HG03558 (cell line): Measurements from ENCODE around the gene RD3L.

Source experiments
- ATAC-seq: cut with Tn5 transposase; IDR thresholded peaks from one replicate; pipeline ENCODE4 v1.9.1; 2021; ENCODE audit warnings: moderate number of reproducible peaks; ENCODE audit not compliant: unreplicated experiment; ENCODE audit errors: extremely low read depth

Gene RD3L

GRCh38 chr14:103897075-103897947 is 45.0 kb downstream of the RD3L start:
- no peak for ATAC-seq

DNA sequence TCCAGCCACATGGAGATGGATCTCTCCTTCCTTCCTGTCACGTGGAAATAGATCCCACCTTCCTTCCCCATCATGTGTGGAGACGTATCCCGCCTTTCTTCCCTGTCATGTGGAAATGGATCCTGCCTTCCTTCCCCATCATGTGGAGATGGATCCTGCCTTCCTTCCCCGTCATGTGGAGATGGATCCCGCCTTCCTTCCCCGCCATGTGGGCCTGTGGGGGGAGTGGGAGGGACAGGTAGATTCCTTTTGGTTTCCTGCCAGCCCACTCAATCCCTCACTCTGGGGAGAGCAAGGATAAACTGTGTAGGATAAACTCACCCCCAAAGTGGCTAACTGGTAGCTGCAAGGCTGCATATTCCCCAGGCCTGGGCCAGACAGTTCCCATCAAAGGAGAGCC is 45.8 kb downstream of the RD3L start:
- no peak for ATAC-seq

DNA sequence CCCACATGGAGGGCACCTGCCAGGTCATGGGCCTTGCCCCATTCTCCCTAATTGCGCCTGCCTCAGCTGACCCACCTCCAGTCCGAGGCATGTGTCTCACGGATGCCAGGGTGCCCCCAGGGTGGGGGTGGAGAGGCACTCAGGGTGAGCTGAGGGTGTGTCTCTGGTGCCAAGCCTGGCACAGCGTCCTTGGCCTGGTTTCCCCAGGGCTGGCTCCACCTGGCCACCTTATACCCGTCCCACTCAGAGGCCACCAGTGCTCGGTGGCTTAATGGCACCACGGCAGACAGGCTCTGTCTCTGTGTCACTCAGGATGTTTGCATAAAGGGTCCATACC is 47.6 kb downstream of the RD3L start:
- no peak for ATAC-seq

DNA sequence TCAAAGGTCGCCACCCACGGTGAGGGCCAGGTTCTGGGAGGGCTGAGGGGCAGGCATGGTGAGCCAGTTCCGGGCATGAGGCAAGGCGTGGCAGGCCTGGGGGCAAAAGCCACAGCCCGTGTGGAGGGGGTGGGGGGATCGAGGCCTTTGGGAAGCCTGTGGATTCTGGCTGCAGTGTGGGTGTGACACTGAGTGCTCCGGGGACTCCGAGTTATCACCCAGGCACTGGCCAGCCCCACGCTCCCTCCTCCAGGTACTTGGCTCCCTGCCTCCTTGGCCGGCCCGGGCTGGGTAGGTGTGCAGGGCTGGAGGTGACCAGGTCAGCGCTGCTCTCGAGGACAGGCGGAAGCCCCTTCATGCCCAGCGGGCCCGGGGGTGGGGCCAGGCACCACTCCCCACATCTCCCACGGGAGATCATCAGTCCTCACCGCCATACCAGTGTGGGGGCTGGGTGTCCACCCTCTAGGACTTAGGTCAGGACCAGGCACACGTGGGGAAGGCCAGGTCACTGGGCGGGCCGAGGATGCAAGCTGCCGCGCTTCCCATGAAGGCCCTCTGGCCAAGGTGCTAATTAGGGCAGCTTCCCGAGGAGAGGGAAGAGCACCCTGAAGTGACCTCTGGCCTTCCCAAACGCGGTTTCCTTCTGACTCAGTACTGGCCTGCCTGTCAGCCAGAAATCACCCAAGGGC is 48.2 kb downstream of the RD3L start:
- ATAC-seq = no peak

GRCh38 chr14:103892247-103892646 is 50.1 kb downstream of the RD3L start:
- no peak for ATAC-seq

- ATAC-seq = no peak
Observed at GRCh38 chr14:103891667-103892215, 50.6 kb downstream of the RD3L start.

DNA sequence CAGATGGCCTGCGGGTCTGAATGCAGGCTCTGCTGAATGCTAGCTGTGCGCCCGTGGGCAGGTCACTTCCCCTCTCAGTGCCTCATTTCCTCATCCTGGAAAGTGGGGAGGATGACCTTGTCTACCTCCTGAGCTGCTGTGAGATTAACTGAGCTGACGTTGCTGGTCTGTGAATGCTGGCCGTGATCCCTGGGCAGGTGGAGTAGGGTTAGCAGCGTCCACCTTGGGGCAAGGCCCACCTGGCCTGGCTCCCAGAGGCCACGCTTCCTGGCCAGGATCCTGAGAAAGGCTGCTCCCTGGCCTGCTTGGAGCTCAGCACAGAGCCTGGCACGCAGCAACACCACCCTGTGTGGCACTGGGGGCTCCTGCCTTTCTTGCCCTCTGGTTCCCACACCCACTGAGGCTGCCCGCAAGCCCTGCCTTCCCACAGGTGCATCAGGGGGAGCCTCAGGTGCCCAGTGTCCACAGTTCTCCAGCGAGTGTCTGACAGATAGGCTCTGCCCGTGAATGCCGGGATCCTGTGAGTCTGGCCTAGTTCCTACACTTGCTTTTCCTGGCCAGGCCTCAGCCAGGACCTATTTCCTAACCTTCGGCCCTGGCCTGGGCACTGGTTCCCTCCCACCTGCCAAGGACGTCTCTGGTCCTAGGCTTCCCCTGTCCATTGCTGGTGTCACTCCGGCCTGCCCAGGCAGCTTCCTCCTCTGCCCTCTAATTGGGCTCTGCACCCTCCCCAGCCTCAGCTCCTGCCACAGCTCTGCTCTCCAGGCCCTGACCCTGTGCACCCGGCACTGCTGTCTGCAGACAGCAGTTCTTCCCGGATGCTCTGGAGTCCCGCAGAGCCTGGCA is 51.3 kb downstream of the RD3L start:
- no peak for ATAC-seq
